Ishikawa (cell line): ENCODE data around the gene HERC5.

Source experiments
- CEBPB ChIP-seq: IDR thresholded peaks from 2 replicates; pipeline ENCODE4 v1.6.1; 2012
- CREB1 ChIP-seq: IDR thresholded peaks from 2 replicates; pipeline ENCODE4 v1.6.1; 2012; ENCODE audit warnings: low read depth
- EGR1 ChIP-seq: IDR thresholded peaks from 2 replicates; pipeline ENCODE4 v1.6.1; 2012
- EP300 ChIP-seq: IDR thresholded peaks from 2 replicates; pipeline ENCODE4 v1.6.1; 2012; ENCODE audit warnings: borderline replicate concordance
- FOXM1 ChIP-seq: IDR thresholded peaks from 2 replicates; pipeline ENCODE4 v1.6.1; 2012; ENCODE audit warnings: low read depth, borderline replicate concordance
- NFIC ChIP-seq: IDR thresholded peaks from 2 replicates; pipeline ENCODE4 v1.6.1; 2012
- RAD21 ChIP-seq: IDR thresholded peaks from 2 replicates; pipeline ENCODE4 v1.6.1; 2012; ENCODE audit warnings: low read depth
- TAF1 ChIP-seq: IDR thresholded peaks from 2 replicates; pipeline ENCODE4 v1.6.1; 2012; ENCODE audit warnings: low read depth, mild to moderate bottlenecking
- TCF12 ChIP-seq: IDR thresholded peaks from 2 replicates; pipeline ENCODE4 v1.6.1; 2012; ENCODE audit warnings: low read depth
- TEAD4 ChIP-seq: IDR thresholded peaks from 2 replicates; pipeline ENCODE4 v1.6.1; 2012
- YY1 ChIP-seq: IDR thresholded peaks from 2 replicates; pipeline ENCODE4 v1.6.1; 2012; ENCODE audit warnings: low read depth
- ZBTB7A ChIP-seq: IDR thresholded peaks from 2 replicates; pipeline ENCODE4 v1.6.1; 2012; ENCODE audit warnings: low read depth
- TF ChIP-seq, protein P1 (sequence below): IDR thresholded peaks from 2 replicates; pipeline ENCODE4 v1.6.1; 2012
- TF ChIP-seq, protein P2 (sequence below): IDR thresholded peaks from 2 replicates; pipeline ENCODE4 v1.6.1; 2012
- TF ChIP-seq, protein P3 (sequence below): IDR thresholded peaks from 2 replicates; pipeline ENCODE4 v1.6.1; 2012; ENCODE audit warnings: low read depth, mild to moderate bottlenecking

Gene HERC5

DNA sequence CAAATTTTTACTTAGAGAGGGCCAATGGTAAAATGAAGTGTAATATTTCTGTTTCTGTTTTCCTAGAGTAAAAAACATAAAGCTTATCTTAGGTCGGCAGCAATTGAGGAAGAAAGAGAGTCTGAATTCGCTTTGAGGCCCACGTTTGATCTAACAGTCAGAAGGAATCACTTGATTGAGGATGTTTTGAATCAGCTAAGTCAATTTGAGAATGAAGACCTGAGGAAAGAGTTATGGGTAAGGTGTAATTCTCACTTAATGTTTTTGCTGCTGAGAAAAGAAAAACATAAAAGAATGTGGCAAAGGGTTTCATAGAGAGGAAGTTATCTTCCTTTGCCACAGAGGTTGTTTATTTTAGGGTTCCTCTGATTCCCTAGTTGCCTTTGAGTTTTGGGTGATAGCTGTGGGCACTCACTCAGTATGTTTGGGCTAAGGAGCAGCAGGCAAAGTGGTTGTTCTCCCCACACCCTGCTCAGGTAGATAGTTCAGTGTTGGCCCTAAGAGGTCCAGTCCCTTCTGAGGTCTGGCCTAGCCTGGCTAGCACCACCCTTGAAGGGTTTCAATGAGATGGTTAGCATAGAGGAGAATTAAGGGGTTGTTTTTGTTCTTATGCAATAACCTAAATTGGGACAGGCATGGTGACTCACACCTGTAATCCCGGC is 32.3 kb downstream of the HERC5 start:
- TF ChIP-seq EGR1 (no peak), TAF1 (no peak), TEAD4 (no peak), CREB1 (no peak), ZBTB7A (no peak), EP300 (no peak), YY1 (no peak), FOXM1 (no peak), RAD21 (no peak), NFIC (no peak), CEBPB (no peak)
- TF ChIP-seq, protein P1, sequence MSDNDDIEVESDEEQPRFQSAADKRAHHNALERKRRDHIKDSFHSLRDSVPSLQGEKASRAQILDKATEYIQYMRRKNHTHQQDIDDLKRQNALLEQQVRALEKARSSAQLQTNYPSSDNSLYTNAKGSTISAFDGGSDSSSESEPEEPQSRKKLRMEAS = no peak
- TF ChIP-seq, protein P2, sequence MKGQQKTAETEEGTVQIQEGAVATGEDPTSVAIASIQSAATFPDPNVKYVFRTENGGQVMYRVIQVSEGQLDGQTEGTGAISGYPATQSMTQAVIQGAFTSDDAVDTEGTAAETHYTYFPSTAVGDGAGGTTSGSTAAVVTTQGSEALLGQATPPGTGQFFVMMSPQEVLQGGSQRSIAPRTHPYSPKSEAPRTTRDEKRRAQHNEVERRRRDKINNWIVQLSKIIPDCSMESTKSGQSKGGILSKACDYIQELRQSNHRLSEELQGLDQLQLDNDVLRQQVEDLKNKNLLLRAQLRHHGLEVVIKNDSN = no peak
- TF ChIP-seq, protein P3, sequence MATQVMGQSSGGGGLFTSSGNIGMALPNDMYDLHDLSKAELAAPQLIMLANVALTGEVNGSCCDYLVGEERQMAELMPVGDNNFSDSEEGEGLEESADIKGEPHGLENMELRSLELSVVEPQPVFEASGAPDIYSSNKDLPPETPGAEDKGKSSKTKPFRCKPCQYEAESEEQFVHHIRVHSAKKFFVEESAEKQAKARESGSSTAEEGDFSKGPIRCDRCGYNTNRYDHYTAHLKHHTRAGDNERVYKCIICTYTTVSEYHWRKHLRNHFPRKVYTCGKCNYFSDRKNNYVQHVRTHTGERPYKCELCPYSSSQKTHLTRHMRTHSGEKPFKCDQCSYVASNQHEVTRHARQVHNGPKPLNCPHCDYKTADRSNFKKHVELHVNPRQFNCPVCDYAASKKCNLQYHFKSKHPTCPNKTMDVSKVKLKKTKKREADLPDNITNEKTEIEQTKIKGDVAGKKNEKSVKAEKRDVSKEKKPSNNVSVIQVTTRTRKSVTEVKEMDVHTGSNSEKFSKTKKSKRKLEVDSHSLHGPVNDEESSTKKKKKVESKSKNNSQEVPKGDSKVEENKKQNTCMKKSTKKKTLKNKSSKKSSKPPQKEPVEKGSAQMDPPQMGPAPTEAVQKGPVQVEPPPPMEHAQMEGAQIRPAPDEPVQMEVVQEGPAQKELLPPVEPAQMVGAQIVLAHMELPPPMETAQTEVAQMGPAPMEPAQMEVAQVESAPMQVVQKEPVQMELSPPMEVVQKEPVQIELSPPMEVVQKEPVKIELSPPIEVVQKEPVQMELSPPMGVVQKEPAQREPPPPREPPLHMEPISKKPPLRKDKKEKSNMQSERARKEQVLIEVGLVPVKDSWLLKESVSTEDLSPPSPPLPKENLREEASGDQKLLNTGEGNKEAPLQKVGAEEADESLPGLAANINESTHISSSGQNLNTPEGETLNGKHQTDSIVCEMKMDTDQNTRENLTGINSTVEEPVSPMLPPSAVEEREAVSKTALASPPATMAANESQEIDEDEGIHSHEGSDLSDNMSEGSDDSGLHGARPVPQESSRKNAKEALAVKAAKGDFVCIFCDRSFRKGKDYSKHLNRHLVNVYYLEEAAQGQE = no peak

DNA sequence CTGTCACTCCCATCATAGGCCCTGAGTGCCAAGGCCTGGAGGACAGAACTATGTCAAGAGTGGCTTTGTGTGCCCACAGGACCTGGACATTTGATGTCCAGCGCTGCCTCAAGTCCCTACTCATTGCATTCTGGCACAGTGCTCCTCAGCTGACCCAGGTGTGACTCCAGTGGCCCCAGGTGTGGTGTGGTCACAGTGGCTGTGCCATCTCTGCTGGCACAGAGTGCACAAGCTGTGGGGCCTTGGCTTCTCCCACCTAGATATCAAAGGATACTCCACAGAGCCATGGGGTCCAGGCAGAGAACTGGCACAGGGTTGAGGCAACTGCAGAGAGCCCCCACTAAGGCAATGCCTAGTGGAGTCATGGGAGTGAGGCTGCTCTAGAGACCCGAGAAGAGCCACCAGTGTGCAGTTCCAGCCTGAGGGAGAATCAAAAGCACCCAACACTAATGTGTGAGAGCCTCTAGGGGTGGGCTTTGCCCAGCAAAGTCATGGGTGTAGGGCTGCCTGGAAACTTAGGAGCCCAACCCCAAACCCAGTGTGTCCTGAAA is 41.0 kb downstream of the HERC5 start:
- TF ChIP-seq EP300 (no peak), CEBPB (no peak), YY1 (no peak), NFIC (no peak), TEAD4 (no peak), TAF1 (no peak), EGR1 (no peak), FOXM1 (no peak), RAD21 (no peak), CREB1 (no peak), ZBTB7A (no peak)
- TF ChIP-seq, protein P1 = no peak
- TF ChIP-seq, protein P2 = no peak

DNA sequence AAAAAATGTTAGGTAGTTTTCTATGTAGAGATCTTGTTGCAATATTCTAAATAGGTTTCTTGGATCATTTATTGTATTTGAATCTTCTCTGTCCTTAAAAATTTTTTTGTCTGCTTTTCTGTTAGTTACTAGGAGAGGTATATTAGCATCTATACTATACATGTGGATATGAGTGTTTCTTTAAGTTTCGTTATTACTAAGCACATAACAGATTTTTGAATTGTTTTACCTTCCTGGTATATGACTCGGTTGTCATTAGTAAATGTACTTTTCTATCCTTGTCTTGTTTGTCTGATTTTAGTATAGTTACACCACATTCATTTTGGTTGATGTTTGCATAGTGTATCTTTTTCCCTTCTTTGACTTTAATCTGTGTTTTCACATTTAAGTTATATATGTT is 46.4 kb downstream of the HERC5 start:
- TF ChIP-seq, protein P1 = no peak
- TF ChIP-seq TCF12 = no peak
- TF ChIP-seq NFIC = no peak
- TF ChIP-seq, protein P3 = no peak
- TF ChIP-seq CEBPB = no peak
- no peak for TF ChIP-seq CREB1
- TF ChIP-seq ZBTB7A = no peak
- TF ChIP-seq EGR1 = no peak
- no peak for TF ChIP-seq YY1
- TF ChIP-seq RAD21 = no peak
- no peak for TF ChIP-seq TEAD4
- TF ChIP-seq, protein P2 = no peak
- no peak for TF ChIP-seq FOXM1
- TF ChIP-seq TAF1 = no peak
- TF ChIP-seq EP300 = no peak

DNA sequence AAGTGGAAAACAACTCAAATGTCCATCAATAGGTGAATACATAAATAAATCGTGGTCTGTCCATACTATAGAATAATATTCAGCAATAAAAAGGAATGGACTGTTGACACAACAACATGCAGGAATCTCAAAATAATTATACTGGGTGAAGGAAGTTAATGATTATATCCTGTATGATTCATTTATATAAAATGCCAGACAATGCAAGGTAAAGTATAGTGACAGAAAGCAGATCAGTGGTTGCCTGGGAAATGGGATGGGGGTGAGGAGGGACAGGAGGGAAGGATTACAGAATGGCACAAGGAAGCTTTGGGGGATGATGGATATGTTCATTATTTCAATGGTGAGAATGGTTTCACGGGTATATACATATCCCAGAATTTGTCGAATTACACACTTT is 54.3 kb downstream of the HERC5 start:
- no peak for TF ChIP-seq FOXM1
- TF ChIP-seq RAD21 = no peak
- no peak for TF ChIP-seq EGR1
- no peak for TF ChIP-seq TEAD4
- TF ChIP-seq, protein P2 = no peak
- TF ChIP-seq, protein P1 = no peak
- no peak for TF ChIP-seq CEBPB
- TF ChIP-seq, protein P3 = no peak
- TF ChIP-seq EP300 = no peak
- TF ChIP-seq YY1 = no peak
- no peak for TF ChIP-seq ZBTB7A
- TF ChIP-seq NFIC = no peak
